ENCODE measurements around the gene MGMT. TPM values are rescaled to one million over a fixed set of nuclear protein-coding genes. Genes with fewer than 3 reads are reported as not detected.

MGMT gene
- total and polyA plus RNA-seq, 9 donors = 4.5 to 53.3 (median 25.4) TPM

DNA sequence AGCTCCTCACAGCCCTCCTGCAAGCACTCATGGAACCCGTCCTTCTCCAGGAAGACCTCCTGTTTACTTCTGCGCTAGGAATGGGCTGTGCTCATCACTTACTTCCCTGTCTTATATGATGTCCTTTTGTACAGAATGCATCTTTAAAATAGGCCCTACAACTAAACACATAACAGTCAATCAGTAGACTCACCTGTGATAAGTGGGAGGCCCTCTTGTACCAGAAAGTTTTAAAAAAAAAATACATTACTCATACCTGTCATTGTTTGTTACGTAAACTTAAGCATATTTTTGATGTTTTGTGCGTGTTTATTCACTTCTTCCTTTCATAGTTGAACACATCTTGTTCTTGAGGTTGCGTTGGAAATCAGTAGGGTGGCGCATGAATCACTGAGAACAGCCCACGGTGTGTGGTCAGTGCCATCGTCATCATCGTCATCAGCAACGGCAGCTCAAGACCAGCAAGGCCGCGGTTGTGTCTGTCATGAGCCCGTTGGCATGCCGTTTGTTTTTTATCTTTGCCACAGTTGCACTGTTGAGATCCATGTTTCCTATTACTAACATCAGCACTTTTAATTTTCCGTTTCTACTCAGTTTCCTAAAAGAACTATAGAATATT lies 232.8 kb downstream of the MGMT start:
- peaks cover 5% of the 10 kb centered on the region for H3K4me1 ChIP-seq (ENCODE audit: insufficient read depth)
- 84 to 95% (median 93%) methylated on average over 15 of the region's 15 CpGs for WGBS, 3 donors
- H3K4me3 ChIP-seq = no peak overlapping the region
- H3K9me3 ChIP-seq = no peaks in the 10 kb centered on the region
- no peaks in the 10 kb centered on the region for H3K36me3 ChIP-seq
- intact Hi-C loops (cut with DNase I) = no loop called here
- no peak overlapping the region for H3K27ac ChIP-seq
- TF ChIP-seq POLR2A (IDR thresholded peaks at IDR 0.05) (no peak), EP300 (IDR thresholded peaks at IDR 0.05) (no peak)
- TF ChIP-seq, protein P1, sequence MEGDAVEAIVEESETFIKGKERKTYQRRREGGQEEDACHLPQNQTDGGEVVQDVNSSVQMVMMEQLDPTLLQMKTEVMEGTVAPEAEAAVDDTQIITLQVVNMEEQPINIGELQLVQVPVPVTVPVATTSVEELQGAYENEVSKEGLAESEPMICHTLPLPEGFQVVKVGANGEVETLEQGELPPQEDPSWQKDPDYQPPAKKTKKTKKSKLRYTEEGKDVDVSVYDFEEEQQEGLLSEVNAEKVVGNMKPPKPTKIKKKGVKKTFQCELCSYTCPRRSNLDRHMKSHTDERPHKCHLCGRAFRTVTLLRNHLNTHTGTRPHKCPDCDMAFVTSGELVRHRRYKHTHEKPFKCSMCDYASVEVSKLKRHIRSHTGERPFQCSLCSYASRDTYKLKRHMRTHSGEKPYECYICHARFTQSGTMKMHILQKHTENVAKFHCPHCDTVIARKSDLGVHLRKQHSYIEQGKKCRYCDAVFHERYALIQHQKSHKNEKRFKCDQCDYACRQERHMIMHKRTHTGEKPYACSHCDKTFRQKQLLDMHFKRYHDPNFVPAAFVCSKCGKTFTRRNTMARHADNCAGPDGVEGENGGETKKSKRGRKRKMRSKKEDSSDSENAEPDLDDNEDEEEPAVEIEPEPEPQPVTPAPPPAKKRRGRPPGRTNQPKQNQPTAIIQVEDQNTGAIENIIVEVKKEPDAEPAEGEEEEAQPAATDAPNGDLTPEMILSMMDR (IDR thresholded peaks at IDR 0.05) = no peak
- DNase-seq = no peak
- H3K27me3 ChIP-seq = no peaks in the 10 kb centered on the region

DNA sequence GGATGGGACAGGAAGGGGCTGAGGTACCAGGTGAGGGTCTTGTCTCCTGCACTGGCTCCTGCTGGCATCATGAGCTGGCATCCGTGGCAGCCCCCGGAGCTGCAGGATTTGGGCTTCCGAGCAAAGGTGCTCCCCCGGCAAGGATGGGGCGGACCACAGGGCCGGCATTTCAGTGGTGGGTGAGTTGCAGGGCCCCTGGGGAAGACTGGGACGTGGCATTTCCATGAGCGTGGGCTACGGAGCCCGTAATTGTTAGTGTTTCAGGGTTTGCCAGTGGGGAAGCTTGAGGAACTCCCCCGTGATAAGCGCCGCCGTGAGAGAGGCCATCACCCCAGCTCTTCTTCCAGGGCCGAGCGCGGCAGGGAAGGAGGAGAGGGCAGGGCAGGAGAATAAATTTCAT lies 235.6 kb downstream of the MGMT start:
- Histone ChIP-seq H3K27ac (no peak overlapping the region), H3K4me1 (ENCODE audit: insufficient read depth) (peaks cover under 1% of the 10 kb centered on the region), H3K9me3 (no peaks in the 10 kb centered on the region), H3K27me3 (no peaks in the 10 kb centered on the region), H3K36me3 (no peaks in the 10 kb centered on the region), H3K4me3 (no peak overlapping the region)
- no peak for DNase-seq
- no peak for TF ChIP-seq EP300 (IDR thresholded peaks at IDR 0.05)
- no peak for TF ChIP-seq POLR2A (IDR thresholded peaks at IDR 0.05)
- TF ChIP-seq, protein P1 (IDR thresholded peaks at IDR 0.05) = no peak
- 93 to 98% (median 96%) methylated on average over 17 of the region's 17 CpGs for WGBS, 3 donors
- intact Hi-C loops (cut with DNase I) = no loop called here

DNA sequence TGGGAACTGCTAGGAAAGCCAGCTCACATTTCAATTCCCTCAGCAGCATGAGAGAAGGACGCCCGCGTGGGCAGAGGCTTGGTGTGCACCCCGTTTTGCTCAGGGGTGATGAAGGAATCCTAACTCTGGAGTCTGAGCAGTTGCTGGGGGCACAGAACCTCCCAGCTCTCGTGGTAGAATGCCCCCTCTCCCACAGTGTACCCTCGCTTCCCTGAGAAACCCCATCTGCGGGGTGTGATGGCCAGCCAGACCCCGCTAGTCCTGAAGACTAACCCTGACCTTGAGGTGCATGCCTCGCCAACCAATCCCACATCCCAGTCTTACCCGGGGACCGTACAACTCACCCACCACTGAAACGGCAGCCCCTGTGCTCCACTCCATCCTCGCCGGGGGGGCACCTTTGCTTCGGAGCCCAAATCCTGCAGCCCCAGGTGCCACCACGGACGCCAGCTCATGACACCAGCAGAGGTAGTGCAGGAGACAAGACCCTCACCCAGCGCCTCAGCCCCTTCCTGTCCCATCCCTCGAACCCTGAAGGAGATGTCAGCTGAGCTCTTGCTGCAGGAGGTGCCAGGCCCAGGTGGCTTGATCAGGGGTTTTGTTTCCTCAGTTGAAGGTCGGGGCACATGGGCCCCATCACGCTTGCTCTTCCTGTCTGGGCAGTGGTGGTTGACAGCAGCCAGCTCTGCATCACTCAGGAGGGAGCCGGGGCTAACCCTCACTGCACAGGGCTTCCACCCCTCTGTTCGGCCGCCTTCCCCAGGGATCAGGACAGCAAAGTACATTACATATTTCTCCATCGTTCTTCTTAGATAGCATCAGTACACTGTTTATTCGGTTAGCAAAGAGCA lies 236.5 kb downstream of the MGMT start:
- DNase-seq = no peak
- Histone ChIP-seq H3K9me3 (no peaks in the 10 kb centered on the region), H3K4me3 (no peak overlapping the region), H3K27ac (no peak overlapping the region), H3K36me3 (no peaks in the 10 kb centered on the region), H3K4me1 (ENCODE audit: insufficient read depth) (peaks cover 5% of the 10 kb centered on the region), H3K27me3 (no peaks in the 10 kb centered on the region)
- TF ChIP-seq EP300 (IDR thresholded peaks at IDR 0.05) (no peak), POLR2A (IDR thresholded peaks at IDR 0.05) (no peak)
- 85 to 91% (median 86%) methylated on average over 26 of the region's 26 CpGs for WGBS, 3 donors
- intact Hi-C loops (cut with DNase I) = no loop called here

DNA sequence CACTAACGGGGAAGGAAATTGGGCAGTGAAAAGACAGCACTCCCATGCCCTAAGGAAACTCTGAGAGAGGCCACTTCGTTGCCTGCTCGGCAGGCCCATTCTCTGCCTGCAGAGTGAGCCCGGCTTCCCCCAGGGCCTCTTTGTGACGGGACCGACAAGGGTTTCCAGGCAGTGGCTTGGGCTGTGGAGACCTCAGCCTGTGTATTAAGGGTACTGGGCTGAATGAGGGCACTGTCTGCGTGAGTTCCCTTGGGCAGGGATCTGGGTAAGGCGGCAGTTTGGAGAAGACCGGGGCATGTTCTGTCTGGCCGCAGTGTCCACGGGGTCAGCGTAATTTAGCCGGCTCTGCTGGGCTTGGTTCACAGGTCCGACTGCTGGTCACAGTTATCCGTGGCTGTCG lies 237.2 kb downstream of the MGMT start:
- Histone ChIP-seq H3K9me3 (no peaks in the 10 kb centered on the region), H3K4me3 (no peak overlapping the region), H3K36me3 (no peaks in the 10 kb centered on the region), H3K27me3 (no peaks in the 10 kb centered on the region), H3K4me1 (ENCODE audit: insufficient read depth) (peaks cover 5% of the 10 kb centered on the region), H3K27ac (no peak overlapping the region)
- WGBS, 3 donors = 93 to 97% (median 94%) methylated on average over 16 of the region's 16 CpGs
- TF ChIP-seq, protein P1 (IDR thresholded peaks at IDR 0.05) = no peak
- TF ChIP-seq EP300 (IDR thresholded peaks at IDR 0.05) = no peak
- TF ChIP-seq POLR2A (IDR thresholded peaks at IDR 0.05) = no peak
- DNase-seq = no peak
- intact Hi-C loops (cut with DNase I) = no loop called here

All from ovary (tissue), 9 donors.